SU-DHL-6 (cell line): ENCODE results near the gene MGAT5.

Experiments used
- H2AFZ ChIP-seq: fragments of 200-600 bp; sonication (generic); 2 replicates; pipeline ENCODE4 v1.6.1; 2014; ENCODE audit warnings: low read depth, mild to moderate bottlenecking, moderate library complexity, mixed read lengths, antibody characterized with exemption, low read length; ENCODE audit not compliant: severe bottlenecking
- H3F3A ChIP-seq: fragments of 200-600 bp; shearing (Covaris generic); 2 replicates; pipeline ENCODE4 v1.6.0; 2016; ENCODE audit warnings: antibody characterized with exemption, mild to moderate bottlenecking; ENCODE audit not compliant: insufficient read depth
- H3K27ac ChIP-seq: fragments of 200-600 bp; sonication (generic); 2 replicates; pipeline ENCODE4 v1.5.1; 2016; ENCODE audit warnings: low read depth, mild to moderate bottlenecking, low read length, moderate library complexity, mixed read lengths
- H3K27me3 ChIP-seq: fragments of 200-600 bp; sonication (generic), shearing (Covaris generic); 2 replicates; pipeline ENCODE4 v1.6.0; 2014; ENCODE audit warnings: mild to moderate bottlenecking, low read length
- H3K36me3 ChIP-seq: fragments of 200-600 bp; sonication (generic); 2 replicates; pipeline ENCODE4 v1.6.1; 2014; ENCODE audit warnings: mild to moderate bottlenecking, low read length, mixed read lengths
- H3K4me2 ChIP-seq: fragments of 300-600, 200-600 bp; shearing (Covaris generic), sonication (generic); 2 replicates; pipeline ENCODE4 v1.6.0; 2014; ENCODE audit warnings: low read length, low read depth, mild to moderate bottlenecking; ENCODE audit not compliant: poor library complexity, severe bottlenecking
- H3K4me3 ChIP-seq: fragments of 200-600 bp; sonication (generic); 2 replicates; pipeline ENCODE4 v1.5.1; 2014; ENCODE audit warnings: antibody characterized with exemption, low read length, mild to moderate bottlenecking, mixed read lengths; ENCODE audit not compliant: insufficient read depth, poor library complexity, severe bottlenecking
- H3K79me2 ChIP-seq: fragments of 200-600 bp; sonication (generic); 2 replicates; pipeline ENCODE4 v1.6.1; 2014; ENCODE audit warnings: mild to moderate bottlenecking, low read length, moderate library complexity; ENCODE audit not compliant: insufficient read depth
- H3K9ac ChIP-seq: fragments of 200-600 bp; sonication (generic); 2 replicates; pipeline ENCODE4 v1.7.0; 2014; ENCODE audit warnings: mild to moderate bottlenecking, low read length
- H3K9me2 ChIP-seq: fragments of 200-600 bp; sonication (generic); replicated peaks from 2 replicates; pipeline ENCODE4 v1.6.1; 2014; ENCODE audit warnings: low read length; ENCODE audit not compliant: insufficient read depth
- H3K9me3 ChIP-seq: fragments of 200-600 bp; sonication (generic); 2 replicates; pipeline ENCODE4 v1.6.1; 2014; ENCODE audit warnings: low read length, mixed read lengths; ENCODE audit not compliant: insufficient read depth
- H4K20me1 ChIP-seq: fragments of 200-600 bp; sonication (generic); 2 replicates; pipeline ENCODE4 v1.6.1; 2014; ENCODE audit warnings: low read depth, mild to moderate bottlenecking, antibody characterized with exemption, low read length, moderate library complexity, mixed read lengths
- CTCF ChIP-seq: fragments of 200-600 bp; sonication (generic); IDR thresholded peaks from one replicate; pipeline ENCODE4 v1.5.1; 2017; ENCODE audit warnings: antibody characterized with exemption, mild to moderate bottlenecking, low read length, moderate library complexity; ENCODE audit not compliant: insufficient read depth, poor library complexity, severe bottlenecking
- EZH2phosphoT487 ChIP-seq: fragments of 200-600 bp; sonication (generic), shearing (Covaris generic); conservative IDR thresholded peaks from 2 replicates; pipeline ENCODE4 v1.6.1; 2018; ENCODE audit warnings: mild to moderate bottlenecking, antibody characterized with exemption, low read length, moderate library complexity, mixed read lengths

Gene MGAT5

GRCh38 chr2:134232868-134233727, 20.8 kb upstream of the MGAT5 start:
- Histone ChIP-seq H2AFZ (no peak overlapping the region), H3K9ac (peak overlapping the region; percentile 11; the same call in 1 of the 2 replicates)

GRCh38 chr2:134233728-134234136, 20.1 kb upstream of the MGAT5 start:
- 0 out of 2 replicates have a peak, but pooled peaks cover 3% of the 10 kb centered on the region for H3F3A ChIP-seq
- H3K27me3 ChIP-seq = no peaks in the 10 kb centered on the region
- TF ChIP-seq CTCF = no peak
- TF ChIP-seq EZH2phosphoT487 = no peak
- no peaks in the 10 kb centered on the region for H3K36me3 ChIP-seq
- peak overlapping the region; percentile 41 for H3K27ac ChIP-seq
- no peaks in the 10 kb centered on the region for H4K20me1 ChIP-seq
- H3K4me2 ChIP-seq = peak overlapping the region; percentile 32
- H3K79me2 ChIP-seq = peaks cover 10% of the 10 kb centered on the region; the same call in 1 of the 2 replicates
- H3K9ac ChIP-seq = peak overlapping the region; percentile 11; the same call in 1 of the 2 replicates
- no peaks in the 10 kb centered on the region for H3K9me3 ChIP-seq
- H3K4me3 ChIP-seq = no peak overlapping the region
- H2AFZ ChIP-seq = no peak overlapping the region
- no peaks in the 10 kb centered on the region for H3K9me2 ChIP-seq

More at GRCh38 chr2:134232868-134233727, 20.8 kb upstream of the MGAT5 start:
- Histone ChIP-seq H4K20me1 (no peaks in the 10 kb centered on the region), H3F3A (0 out of 2 replicates have a peak, but pooled peaks cover 3% of the 10 kb centered on the region), H3K9me2 (no peaks in the 10 kb centered on the region), H3K27me3 (no peaks in the 10 kb centered on the region), H3K4me3 (no peak overlapping the region), H3K27ac (peak overlapping the region; percentile 41), H3K4me2 (peak overlapping the region; percentile 32), H3K79me2 (peaks cover 11% of the 10 kb centered on the region; the same call in 1 of the 2 replicates), H3K36me3 (no peaks in the 10 kb centered on the region), H3K9me3 (no peaks in the 10 kb centered on the region)
- TF ChIP-seq CTCF (no peak), EZH2phosphoT487 (no peak)

GRCh38 chr2:134234535-134234934, 19.3 kb upstream of the MGAT5 start:
- Histone ChIP-seq H3K4me3 (no peak overlapping the region), H3K9me3 (no peaks in the 10 kb centered on the region), H3K9me2 (no peaks in the 10 kb centered on the region), H3K27ac (no peak overlapping the region), H3K9ac (no peak overlapping the region), H3K4me2 (no peak overlapping the region), H4K20me1 (no peaks in the 10 kb centered on the region), H3K36me3 (no peaks in the 10 kb centered on the region), H3K27me3 (no peaks in the 10 kb centered on the region), H2AFZ (no peak overlapping the region), H3F3A (0 out of 2 replicates have a peak, but pooled peaks cover 3% of the 10 kb centered on the region), H3K79me2 (peaks cover 5% of the 10 kb centered on the region; the same call in 1 of the 2 replicates)
- no peak for TF ChIP-seq CTCF
- TF ChIP-seq EZH2phosphoT487 = no peak
